LoVo (cell line): ENCODE measurements around the gene IL15.
"Not testable (repeated sequence)": the region's sequence is repeated elsewhere in the genome, so short reads cannot be mapped to it uniquely, and the experiment has no call there.

ENCODE experiments used
- DNase-seq: peaks from one replicate; pipeline ENCODE4 v3.0.0-alpha.2; 2016; ENCODE audit warnings: low spot score

IL15 gene

GRCh38 chr4:141636082-141636770 lies at the start of gene IL15:
Gene IL15, plus strand, starts transcription at chr4:141636583. Its CDS starts 82,882 bp downstream, at chr4:141719465.
- peak; percentile 68 for DNase-seq

GRCh38 chr4:141587897-141588296 lies 48.5 kb upstream of the IL15 start:
- DNase-seq = no peak

GRCh38 chr4:141595531-141595930 lies 40.9 kb upstream of the IL15 start:
- DNase-seq = no peak

- no peak for DNase-seq
These were observed 36.5 kb upstream of the IL15 start for GRCh38 chr4:141599853-141600252.

- DNase-seq = not testable (repeated sequence)
These were observed 31.7 kb upstream of the IL15 start for GRCh38 chr4:141604683-141605082.

- DNase-seq = no peak
These were observed 30.9 kb upstream of the IL15 start for GRCh38 chr4:141605425-141605856.

- DNase-seq = no peak
These were observed 27.1 kb upstream of the IL15 start for GRCh38 chr4:141609243-141609642.

- DNase-seq = no peak
These were observed 26.0 kb upstream of the IL15 start for GRCh38 chr4:141610365-141610764.

- DNase-seq = no peak
These were observed 21.4 kb upstream of the IL15 start for GRCh38 chr4:141614878-141615586.

GRCh38 chr4:141615587-141615918 lies 20.8 kb upstream of the IL15 start:
- DNase-seq = not testable (repeated sequence)

- DNase-seq = no peak
These were observed 15.7 kb upstream of the IL15 start for GRCh38 chr4:141620715-141621114.

GRCh38 chr4:141625023-141625422 lies 11.4 kb upstream of the IL15 start:
- DNase-seq = no peak

- no peak for DNase-seq
These were observed 5.5 kb upstream of the IL15 start for GRCh38 chr4:141630854-141631253.

- no peak for DNase-seq
These were observed 674 bp upstream of the IL15 start for GRCh38 chr4:141635736-141636081.

- DNase-seq = peak; percentile 65
These were observed 533 bp downstream of the IL15 start for GRCh38 chr4:141636771-141637460.

- no peak for DNase-seq
These were observed 1.2 kb downstream of the IL15 start for GRCh38 chr4:141637565-141637964.

- DNase-seq = no peak
These were observed 1.8 kb downstream of the IL15 start for GRCh38 chr4:141638230-141638629.

GRCh38 chr4:141640696-141641095 lies 4.3 kb downstream of the IL15 start:
- DNase-seq = no peak

GRCh38 chr4:141642063-141642462 lies 5.7 kb downstream of the IL15 start:
- no peak for DNase-seq

GRCh38 chr4:141642711-141643110 lies 6.3 kb downstream of the IL15 start:
- DNase-seq = peak; percentile 20

- DNase-seq = peak; percentile 27
These were observed 7.2 kb downstream of the IL15 start for GRCh38 chr4:141643557-141643956.

- DNase-seq = no peak
These were observed 9.4 kb downstream of the IL15 start for GRCh38 chr4:141645611-141646340.

- DNase-seq = no peak
These were observed 10.6 kb downstream of the IL15 start for GRCh38 chr4:141646969-141647368.
